Activated naive CD4-positive, alpha-beta T cell (primary cell): ENCODE measurements around the gene SF3B1.
"Not testable (repeated sequence)": the region's sequence is repeated elsewhere in the genome, so short reads cannot be mapped to it uniquely, and the experiment has no call there.

Experiments used
- DNase-seq, 4 experiments: peaks; one replicate each; lab custom pipeline; 2025; lab: John Stamatoyannopoulos, UW

Gene SF3B1, protein sequence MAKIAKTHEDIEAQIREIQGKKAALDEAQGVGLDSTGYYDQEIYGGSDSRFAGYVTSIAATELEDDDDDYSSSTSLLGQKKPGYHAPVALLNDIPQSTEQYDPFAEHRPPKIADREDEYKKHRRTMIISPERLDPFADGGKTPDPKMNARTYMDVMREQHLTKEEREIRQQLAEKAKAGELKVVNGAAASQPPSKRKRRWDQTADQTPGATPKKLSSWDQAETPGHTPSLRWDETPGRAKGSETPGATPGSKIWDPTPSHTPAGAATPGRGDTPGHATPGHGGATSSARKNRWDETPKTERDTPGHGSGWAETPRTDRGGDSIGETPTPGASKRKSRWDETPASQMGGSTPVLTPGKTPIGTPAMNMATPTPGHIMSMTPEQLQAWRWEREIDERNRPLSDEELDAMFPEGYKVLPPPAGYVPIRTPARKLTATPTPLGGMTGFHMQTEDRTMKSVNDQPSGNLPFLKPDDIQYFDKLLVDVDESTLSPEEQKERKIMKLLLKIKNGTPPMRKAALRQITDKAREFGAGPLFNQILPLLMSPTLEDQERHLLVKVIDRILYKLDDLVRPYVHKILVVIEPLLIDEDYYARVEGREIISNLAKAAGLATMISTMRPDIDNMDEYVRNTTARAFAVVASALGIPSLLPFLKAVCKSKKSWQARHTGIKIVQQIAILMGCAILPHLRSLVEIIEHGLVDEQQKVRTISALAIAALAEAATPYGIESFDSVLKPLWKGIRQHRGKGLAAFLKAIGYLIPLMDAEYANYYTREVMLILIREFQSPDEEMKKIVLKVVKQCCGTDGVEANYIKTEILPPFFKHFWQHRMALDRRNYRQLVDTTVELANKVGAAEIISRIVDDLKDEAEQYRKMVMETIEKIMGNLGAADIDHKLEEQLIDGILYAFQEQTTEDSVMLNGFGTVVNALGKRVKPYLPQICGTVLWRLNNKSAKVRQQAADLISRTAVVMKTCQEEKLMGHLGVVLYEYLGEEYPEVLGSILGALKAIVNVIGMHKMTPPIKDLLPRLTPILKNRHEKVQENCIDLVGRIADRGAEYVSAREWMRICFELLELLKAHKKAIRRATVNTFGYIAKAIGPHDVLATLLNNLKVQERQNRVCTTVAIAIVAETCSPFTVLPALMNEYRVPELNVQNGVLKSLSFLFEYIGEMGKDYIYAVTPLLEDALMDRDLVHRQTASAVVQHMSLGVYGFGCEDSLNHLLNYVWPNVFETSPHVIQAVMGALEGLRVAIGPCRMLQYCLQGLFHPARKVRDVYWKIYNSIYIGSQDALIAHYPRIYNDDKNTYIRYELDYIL

DNA sequence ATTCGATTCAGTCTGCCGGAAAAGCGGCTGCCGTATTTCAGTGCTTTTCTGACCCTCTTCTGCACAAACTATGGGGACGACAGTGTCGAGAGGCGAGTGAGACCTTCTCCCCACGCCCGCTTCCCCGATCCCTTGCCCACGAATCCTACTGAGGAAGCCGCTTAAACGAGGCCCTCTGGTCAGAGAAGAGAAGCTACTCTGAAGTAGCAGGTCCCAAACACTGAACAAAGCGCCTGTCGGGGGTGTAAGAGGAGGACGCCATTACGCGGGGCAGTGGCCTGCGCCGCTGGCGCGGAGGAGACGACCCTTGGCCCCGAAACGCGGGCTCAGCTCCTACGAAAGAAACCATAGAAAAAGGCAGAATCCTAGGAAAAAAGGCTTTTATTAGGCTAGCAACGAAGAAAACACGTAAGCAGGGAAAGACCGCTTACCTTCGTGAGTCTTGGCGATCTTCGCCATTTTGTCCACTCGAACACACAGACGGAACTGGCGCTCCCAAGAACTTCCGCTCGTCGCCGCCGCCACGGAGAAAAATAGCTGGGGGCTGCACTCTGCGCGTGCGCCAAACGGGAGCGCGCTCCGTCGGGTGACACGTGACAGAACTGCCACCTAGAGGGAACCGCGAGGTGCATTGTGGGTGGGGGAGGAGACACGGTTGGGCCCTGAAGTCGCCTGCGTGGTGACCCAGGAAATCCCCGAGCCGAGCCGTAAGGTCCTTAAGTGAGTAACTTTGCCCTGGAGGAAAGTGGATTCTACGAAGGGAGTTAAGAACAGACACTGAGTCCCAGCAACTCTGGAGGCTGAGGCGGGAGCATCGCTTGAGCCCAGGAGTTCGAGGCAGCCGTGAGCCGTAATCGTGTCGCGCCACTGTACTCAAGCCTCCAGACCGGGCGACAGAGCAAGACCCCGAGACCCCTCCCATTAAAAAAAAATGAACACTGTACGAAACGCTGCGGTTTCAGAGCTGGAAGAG, at the start of gene SF3B1:
TSS of gene SF3B1 (minus strand) at position 488 of the 973 bp plus-strand sequence. CDS start at position 459, 29 bp downstream.
- DNase-seq = peak; percentile 90 to 98 (median 96)

DNA sequence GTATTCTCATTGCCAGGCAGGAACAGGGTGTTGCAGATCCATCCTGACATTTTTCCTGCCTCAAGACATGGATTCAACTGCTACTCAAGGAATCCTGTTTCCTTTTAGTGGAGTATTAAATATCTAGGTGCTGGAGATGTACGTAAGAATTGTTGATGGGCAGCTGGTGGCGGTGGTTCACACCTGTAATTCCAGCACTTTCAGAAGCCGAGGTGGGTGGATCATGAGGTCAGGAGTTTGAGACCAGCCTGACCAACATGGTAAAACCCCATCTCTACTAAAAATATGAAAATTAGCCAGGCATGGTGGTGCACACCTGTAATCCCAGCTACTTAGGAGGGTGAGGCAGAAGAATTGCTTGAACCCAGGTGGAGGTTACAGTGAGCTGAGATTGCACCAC, 49.4 kb upstream of the SF3B1 start:
- not testable (repeated sequence) for DNase-seq

DNA sequence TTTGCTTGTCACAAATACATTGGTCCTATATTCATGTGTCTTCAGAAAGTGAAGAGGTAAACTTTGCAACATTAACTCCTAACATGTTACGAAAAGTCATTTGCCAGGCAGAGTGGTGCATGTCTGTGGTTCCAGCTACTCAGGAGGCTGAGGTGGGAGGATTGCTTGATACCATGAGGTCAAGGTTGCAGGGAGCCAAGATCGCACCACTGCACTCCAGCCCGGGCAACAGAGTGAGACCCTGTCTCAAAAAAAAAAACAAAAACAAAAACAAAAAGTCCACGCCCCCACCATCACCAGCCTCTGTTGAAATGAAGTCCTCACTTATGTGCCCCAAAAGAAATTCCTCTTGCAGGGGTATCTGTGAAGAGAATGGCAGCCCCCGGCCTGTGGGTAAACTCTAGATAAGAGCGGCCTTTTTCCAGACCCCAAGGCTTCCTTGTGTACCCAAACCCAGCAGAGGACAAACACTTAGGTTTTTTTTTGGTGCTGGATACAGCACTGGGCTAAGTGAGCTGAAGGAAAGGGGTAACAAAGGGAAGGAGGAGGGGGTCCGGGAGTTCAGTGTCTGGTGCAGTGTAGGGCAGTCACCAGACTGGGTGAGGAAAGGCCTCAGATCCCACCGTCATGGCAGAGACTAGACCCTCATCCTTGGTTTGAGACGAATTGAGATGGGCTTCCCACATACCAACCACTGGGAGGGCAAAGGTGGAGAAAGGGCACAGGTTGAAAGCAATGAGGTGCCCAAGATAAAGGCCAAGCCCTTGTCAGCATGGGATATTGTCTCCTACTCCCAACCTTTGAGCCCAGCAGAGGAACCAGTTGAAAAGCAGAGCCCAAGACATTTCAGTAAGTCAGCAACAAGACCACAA, 45.6 kb upstream of the SF3B1 start:
- no peak for DNase-seq

DNA sequence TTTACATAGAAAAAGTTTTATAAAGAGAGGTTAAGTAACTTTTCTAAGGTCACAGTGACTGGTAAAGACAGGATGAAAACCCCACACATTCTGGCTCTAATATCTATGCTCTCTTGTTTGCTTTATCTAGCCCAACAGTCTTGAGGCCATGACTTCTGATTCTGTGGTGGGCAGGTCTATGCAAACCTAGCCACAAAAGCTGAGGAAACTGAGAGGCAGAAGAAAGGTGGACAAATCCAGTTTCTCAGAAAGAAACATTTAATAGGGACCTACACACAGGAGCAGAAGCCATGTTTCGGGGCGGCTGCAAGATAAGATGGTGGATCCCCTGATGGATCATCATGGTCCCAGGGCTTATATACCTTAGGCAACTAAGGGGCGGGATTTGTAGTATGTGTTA, 43.0 kb upstream of the SF3B1 start:
- DNase-seq = no peak

DNA sequence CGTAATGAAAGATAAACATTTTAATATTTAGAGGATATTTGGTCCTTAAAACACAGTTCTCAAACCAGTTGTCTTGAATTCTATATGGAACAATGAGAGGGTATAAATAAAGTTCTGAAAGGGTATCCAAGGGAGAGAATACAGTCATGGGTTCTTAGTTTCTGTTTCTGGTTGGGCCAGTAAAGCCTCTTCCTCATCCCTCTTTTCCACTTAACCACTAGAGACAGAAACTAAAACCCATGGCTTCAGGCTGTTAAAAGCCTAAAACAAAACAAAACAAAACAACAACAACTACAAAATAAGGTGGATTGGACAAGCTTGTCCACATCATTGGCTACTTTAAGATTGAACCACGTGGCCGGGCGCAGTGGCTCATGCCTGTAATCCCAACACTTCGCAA, 37.3 kb upstream of the SF3B1 start:
- no peak for DNase-seq

DNA sequence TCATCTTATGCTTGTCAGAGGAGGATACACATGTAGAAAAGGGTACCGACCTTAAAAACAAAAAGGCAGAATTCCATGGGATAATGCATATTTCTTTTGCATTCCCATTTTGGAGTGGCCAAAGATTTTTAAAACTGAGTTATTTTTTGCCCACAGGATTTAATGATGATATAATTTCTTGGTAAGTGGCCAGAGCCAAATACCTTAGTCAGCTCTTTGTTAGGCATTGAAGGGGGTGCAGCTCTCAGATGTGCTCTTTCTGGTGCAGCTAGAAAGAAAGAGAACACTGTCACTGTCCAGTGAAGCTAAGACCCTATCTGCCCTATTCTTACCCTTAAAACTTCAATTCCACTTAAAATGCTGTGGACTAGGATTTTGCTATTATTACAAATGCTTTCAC, 29.3 kb upstream of the SF3B1 start:
- DNase-seq = no peak

DNA sequence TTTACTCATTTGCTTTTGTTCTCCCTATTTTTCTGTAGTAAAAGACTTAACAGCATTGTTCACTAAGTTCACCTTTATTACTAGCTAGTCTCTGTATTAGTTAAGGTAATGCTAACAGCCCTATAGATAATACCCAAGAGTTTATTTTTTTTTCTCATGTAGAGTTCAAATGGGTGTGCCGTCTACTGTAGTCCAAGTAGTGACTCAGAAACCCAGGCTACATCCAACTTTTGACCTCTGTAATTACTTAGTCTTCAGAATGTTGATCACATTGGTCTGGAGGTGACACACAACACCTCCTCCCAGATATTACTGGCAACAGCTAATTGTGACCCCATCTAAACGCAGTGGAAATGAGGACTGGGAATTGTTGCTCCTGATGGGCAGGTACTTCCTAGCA, 26.2 kb upstream of the SF3B1 start:
- no peak for DNase-seq

DNA sequence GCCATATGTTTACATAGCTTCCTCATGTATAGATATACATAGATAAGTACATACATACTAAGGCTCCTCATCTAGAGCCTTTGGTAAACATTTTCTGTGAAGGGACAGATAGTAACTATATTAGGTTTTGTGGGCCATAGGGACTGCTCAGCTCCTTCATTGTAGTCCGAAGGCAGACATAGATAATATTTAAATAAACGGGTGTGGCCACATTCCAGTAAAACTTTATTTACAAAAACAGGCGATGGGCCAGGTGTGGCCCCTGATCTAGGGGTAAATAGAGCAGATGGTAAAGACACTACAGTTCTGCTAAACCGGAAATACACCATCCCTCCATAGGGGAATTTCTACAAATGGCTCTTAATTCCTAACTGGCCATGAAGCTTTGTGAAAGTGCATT, 25.8 kb upstream of the SF3B1 start:
- no peak for DNase-seq

DNA sequence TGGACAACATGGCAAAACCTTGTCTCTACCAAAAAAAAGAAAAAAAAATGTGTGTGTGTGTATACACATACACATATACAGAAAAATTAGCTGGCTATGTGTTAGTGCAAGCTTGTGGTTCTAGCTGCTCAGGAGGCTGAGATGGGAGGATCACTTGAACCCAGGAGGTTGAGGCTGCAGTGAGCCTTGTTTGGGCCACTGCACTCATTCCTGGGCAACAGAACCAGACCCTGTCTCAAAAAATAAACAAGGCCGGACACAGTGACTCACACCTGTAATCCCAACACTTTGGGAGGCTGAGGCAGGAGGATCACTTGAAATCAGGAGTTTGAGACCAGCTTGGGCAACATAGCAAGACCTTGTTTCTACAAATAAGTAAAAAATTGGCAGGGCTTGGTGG, 20.6 kb upstream of the SF3B1 start:
- no peak for DNase-seq

DNA sequence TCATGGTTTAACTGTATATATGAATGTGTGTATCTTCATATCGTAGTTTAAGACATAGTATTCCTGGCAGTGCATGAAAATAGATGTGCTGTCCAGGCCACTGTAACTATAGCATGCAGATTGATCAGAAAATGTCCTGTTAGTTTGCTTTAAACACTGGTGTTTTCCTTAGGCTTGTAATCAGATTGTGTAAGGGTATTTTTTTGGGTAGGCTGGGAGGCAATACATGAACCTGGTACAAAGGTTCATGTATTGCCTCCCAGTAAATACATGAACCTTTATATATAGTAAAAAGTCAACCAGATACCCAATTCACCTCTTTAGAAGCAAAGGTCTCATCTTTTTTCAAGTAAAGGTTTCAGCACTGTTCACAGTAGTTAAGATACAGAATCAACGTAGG, 20.1 kb upstream of the SF3B1 start:
- DNase-seq = no peak

DNA sequence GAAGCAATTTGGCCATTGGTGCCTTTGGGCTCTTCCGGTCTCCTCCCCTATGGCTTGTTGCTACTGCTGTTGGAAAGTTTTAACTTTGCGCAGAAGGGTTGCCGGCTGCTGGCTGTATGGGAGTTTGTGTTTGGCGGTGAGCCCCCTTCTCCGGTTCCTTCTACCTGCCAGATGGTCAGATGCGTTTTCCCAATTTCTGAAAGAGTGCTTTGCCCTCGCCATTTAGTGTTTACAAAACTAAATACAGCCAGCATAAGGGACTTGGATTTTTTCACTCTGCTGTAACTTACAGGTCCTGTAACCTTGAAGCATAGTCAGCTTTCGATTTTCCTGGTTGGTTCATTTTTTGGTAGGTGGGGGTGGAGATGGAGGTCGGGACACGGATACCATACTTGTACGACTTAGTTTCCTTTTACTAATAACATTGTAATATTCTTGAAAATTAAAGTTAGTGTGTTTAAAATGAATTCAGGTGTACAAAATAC, 19.1 kb upstream of the SF3B1 start:
- no peak for DNase-seq

DNA sequence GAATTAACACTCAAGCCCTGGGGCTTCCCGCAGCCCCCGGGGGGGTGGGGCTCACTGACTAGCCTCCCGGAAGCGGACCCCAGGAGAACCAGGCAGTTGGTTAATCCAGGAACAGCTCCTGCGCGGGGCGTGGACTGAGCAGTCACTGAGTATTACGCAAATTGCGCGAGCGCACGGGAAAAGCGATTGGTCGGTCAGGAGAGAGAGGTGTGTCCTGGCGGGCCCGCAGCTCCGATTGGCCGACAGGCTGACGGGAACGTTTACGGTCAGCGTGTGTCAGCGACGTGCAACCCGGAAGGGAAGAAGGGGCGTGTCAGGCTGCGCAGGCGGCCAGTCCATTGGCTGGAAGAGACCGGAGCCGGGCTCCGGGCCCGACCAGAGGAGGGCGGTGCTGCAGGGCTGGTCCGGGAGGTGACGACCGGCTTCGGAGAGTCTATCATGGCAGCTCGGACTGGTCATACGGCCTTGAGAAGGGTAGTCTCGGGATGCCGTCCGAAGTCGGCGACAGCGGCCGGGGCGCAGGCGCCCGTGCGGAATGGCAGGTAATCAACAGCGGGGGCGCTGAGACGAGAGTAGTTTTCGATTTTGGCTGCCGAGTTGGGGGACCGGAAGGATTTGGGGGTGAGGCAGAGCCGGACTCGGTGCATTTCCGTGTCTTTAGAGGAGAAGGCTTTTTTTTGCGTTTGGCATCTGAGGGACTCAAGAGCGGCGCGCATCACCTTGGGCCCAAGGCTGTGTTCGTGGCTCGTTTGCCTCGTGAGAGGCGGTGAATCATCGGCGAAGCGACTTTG, 18.5 kb upstream of the SF3B1 start, which contains the start of gene COQ10B:
TSS of gene COQ10B (plus strand) at position 430 of the 791 bp plus-strand sequence. CDS start at position 439, 9 bp downstream.
- peak; percentile 93 to 97 (median 96) for DNase-seq

DNA sequence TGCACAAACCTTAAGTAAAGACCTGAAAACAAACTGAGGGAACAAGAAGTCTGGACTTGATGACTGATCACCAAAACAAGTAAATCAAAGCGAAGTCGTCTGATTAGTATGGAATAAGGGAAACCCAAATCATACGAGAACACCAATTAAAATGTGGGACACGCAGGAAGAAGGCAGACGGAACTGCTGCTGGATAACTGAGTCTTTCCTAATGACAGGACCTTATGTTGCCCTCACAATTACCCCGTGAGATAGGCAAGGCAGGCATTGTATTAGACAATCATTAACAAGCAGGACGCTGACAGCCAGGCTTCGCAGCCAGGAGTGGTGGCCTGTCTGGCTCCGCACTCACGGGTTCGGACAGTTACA, 17.9 kb upstream of the SF3B1 start:
- DNase-seq = no peak

DNA sequence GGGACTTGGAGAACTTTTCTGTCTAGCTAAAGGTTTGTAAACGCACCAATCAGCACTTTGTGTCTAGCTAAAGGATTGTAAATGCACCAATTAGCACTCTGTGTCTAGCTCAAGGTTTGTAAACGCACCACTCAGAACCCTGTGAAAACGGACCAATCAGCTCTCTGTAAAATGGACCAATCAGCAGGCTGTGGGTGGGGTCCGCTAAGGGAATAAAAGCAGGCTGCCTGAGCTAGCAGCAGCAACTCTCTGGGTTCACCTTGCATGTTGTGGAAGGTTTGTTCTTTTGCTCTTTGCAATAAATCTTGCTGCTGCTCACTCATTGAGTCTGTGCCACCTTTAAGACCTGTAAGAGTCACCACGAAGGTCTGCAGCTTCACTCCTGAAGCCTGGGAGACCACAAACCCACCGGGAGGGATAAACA, 16.1 kb upstream of the SF3B1 start:
- DNase-seq = not testable (repeated sequence)

DNA sequence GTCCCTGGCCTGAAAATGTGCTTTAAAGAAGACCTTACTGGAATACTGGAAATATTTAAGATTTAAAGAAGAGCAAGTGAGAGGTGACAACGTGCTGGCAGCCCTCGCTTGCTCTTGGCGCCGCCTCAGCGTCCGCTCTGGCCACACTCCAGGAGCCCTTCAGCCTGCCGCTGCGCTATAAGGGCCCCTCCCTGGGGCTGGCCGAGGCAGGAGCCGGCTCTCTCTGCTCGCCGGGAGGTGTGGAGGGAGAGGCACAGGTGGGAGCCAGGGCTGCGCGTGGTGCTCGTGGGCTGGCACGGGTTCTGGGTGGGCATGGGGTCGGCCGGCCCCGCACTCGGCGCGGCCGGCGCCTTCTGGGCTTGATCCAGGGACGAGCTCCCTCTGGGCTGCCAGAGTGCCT, 15.6 kb upstream of the SF3B1 start:
- no peak for DNase-seq

DNA sequence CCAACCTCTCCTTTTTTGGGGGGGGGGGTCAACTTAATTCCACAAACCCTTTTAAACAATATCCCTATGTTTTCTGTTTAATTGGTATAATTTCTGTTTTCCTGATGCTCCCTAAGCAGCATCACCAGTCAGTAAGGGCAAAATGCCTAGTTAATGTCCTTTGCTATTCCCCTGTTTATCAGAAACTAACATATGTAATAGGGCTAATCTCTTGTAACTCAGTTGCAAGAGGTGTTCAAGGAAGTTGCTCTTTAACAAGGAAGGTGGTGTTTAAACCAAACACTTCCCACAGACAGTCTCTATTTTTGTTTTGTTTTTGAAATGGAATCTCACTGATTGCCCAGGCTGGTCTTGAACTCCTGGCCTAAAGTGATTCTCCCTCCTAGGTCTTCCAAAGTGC, 12.0 kb upstream of the SF3B1 start:
- no peak for DNase-seq

DNA sequence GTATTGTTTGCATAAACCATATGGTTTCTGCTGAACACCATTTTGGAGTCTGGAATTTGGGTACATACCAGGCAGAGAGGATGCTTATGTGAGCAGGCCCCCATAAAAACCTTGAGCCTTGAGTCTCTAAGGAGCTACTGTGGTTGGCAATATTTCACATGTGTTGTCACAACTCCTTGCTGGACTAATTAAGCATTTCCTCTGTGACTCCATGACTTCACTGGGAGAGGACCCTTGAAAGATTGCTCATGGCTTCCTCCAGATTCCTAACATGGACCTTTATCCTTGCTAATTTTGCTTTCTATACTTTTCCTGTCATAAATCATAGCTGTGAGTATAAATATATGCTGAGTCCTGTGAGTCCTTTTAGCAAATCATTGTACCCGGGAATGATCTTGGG, 10.9 kb upstream of the SF3B1 start:
- DNase-seq = no peak

DNA sequence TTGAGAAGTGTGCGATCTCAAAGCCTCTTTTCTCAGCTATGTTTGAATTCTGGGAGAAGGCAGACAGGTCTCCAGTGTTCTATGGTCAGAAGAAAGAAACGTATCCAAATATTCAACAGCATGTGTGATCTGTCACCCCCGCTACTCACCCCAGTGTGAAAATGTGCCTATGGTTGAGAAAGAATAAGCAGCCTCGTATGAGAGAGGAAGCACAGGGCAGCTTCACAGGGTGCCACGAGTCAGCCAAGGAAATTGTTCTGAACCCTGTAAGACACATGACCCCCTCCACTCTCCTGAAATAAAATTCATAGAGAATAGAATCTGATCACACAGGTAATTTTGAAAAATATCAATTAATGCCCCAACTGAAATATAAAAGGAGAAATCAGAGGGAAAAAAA, 8.0 kb upstream of the SF3B1 start:
- no peak for DNase-seq

DNA sequence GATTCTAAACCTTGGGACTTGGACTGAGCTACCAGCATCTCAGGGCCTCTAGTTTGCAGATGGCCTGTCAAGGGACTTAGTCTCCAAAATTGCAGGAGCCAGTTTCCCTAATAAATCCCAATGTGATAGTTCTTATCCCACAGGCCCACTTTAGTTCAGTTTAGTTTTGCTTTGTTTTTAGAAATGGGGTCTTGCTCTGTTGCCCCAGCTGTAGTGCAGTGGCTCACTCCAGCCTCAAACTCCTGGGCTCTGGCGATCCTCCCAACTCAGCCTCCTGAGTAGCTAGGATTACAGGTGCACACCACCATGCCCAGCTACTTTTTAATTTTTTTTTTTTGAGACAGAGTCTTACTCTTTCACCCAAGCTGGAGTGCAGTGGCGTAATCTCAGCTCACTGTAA, 2.6 kb upstream of the SF3B1 start:
- no peak for DNase-seq
